ENCODE measurements around the gene C9orf153.
"Not testable (repeated sequence)": the region's sequence is repeated elsewhere in the genome, so short reads cannot be mapped to it uniquely, and the experiment has no call there.

C9orf153 gene

GRCh38 chr9:86300701-86301100 is 41.2 kb upstream of the C9orf153 start:
- Histone ChIP-seq H3K36me3 (ENCODE audit: control insufficient read depth, insufficient read depth, low read length) (peaks cover 26% of the 10 kb centered on the region), H3K27me3 (replicated peaks; ENCODE audit: control insufficient read depth, insufficient read depth, low read length) (no peaks in the 10 kb centered on the region), H3K4me3 (replicated peaks; ENCODE audit: low read depth, low read length) (no peak overlapping the region)
- TF ChIP-seq CTCF (IDR thresholded peaks at IDR 0.05; ENCODE audit: insufficient read depth, low read length, poor library complexity, severe bottlenecking) = no peak
- no peak for DNase-seq (ENCODE audit: extremely low read depth, insufficient read length)

GRCh38 chr9:86298873-86299272 is 39.4 kb upstream of the C9orf153 start:
- no peak for TF ChIP-seq CTCF (IDR thresholded peaks at IDR 0.05; ENCODE audit: insufficient read depth, low read length, poor library complexity, severe bottlenecking)
- no peak for DNase-seq (ENCODE audit: extremely low read depth, insufficient read length)
- peaks cover 24% of the 10 kb centered on the region for H3K36me3 ChIP-seq (ENCODE audit: control insufficient read depth, insufficient read depth, low read length)
- no peak overlapping the region for H3K4me3 ChIP-seq (replicated peaks; ENCODE audit: low read depth, low read length)
- no peaks in the 10 kb centered on the region for H3K27me3 ChIP-seq (replicated peaks; ENCODE audit: control insufficient read depth, insufficient read depth, low read length)

DNA sequence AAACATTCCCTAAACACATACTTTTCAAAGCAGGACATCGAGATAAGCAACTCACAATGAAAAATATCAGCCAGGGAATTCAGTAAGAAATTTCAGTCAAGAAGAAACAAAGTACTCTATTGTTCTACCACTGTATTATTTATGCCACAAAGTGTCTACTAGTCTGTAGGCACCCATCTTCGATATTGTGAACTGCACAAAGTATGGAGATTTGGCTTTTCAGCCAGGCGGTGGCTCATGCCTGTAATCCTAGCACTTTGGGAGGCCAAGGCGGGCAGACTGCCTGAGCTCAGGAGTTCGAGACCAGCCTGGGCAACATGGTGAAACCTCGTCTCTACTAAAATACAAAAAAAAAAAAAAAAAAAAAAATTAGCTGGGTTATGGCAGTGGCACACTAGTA is 30.9 kb upstream of the C9orf153 start:
- H3K27me3 ChIP-seq (replicated peaks; ENCODE audit: control insufficient read depth, insufficient read depth, low read length); H3K36me3 ChIP-seq (ENCODE audit: control insufficient read depth, insufficient read depth, low read length); H3K4me3 ChIP-seq (replicated peaks; ENCODE audit: low read depth, low read length); DNase-seq (ENCODE audit: extremely low read depth, insufficient read length): not testable (repeated sequence)

GRCh38 chr9:86288499-86289198 is 29.2 kb upstream of the C9orf153 start:
- no peak for DNase-seq (ENCODE audit: extremely low read depth, insufficient read length)
- no peak for TF ChIP-seq CTCF (IDR thresholded peaks at IDR 0.05; ENCODE audit: insufficient read depth, low read length, poor library complexity, severe bottlenecking)
- H3K27me3 ChIP-seq (replicated peaks; ENCODE audit: control insufficient read depth, insufficient read depth, low read length) = no peaks in the 10 kb centered on the region
- H3K4me3 ChIP-seq (replicated peaks; ENCODE audit: low read depth, low read length) = no peak overlapping the region
- H3K36me3 ChIP-seq (ENCODE audit: control insufficient read depth, insufficient read depth, low read length) = no peaks in the 10 kb centered on the region

DNA sequence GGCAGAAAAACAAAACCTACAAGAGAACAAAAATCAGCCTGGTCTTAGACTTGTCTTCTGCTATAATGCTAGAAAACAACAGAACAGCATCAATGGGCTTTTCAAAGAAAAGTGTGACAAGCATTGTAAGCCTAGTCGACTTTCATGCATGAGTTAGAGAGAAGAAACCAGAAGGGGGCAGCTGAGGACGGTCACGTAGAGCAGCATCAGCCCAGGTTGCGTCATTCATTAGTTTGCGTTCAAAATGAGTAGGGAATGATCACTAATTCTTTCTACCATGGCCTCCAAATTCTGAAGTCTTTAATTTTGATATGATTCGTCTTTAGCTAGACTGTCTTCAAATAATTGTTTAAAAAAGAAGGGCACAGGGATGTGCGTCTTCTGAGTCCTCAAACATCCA is 27.6 kb upstream of the C9orf153 start:
- Histone ChIP-seq H3K4me3 (replicated peaks; ENCODE audit: low read depth, low read length) (no peak overlapping the region), H3K36me3 (ENCODE audit: control insufficient read depth, insufficient read depth, low read length) (no peaks in the 10 kb centered on the region), H3K27me3 (replicated peaks; ENCODE audit: control insufficient read depth, insufficient read depth, low read length) (no peaks in the 10 kb centered on the region)
- DNase-seq (ENCODE audit: extremely low read depth, insufficient read length) = no peak
- peak; percentile 37 for TF ChIP-seq CTCF (IDR thresholded peaks at IDR 0.05; ENCODE audit: insufficient read depth, low read length, poor library complexity, severe bottlenecking)

- H3K27me3 ChIP-seq (replicated peaks; ENCODE audit: control insufficient read depth, insufficient read depth, low read length) = no peaks in the 10 kb centered on the region
- DNase-seq (ENCODE audit: extremely low read depth, insufficient read length) = no peak
- no peak for TF ChIP-seq CTCF (IDR thresholded peaks at IDR 0.05; ENCODE audit: insufficient read depth, low read length, poor library complexity, severe bottlenecking)
- no peaks in the 10 kb centered on the region for H3K36me3 ChIP-seq (ENCODE audit: control insufficient read depth, insufficient read depth, low read length)
- H3K4me3 ChIP-seq (replicated peaks; ENCODE audit: low read depth, low read length) = no peak overlapping the region
Measured at GRCh38 chr9:86286278-86286677, 26.8 kb upstream of the C9orf153 start.
